Neuronal stem cell (in vitro differentiated cells): ENCODE measurements around the gene PRR33.

ENCODE experiments used
- DNase-seq: peaks from one replicate; pipeline ENCODE4 v3.0.0-alpha.2; 2013; ENCODE audit warnings: low spot score
- H2AFZ ChIP-seq: one replicate; pipeline ENCODE4 v1.6.1; 2013; ENCODE audit warnings: mild to moderate bottlenecking, low read length, inconsistent platforms
- H2AK5ac ChIP-seq: 2 replicates; pipeline ENCODE4 v1.6.1; 2013; ENCODE audit warnings: low read depth, mild to moderate bottlenecking, inconsistent platforms, low read length, moderate library complexity, mixed read lengths
- H2BK120ac ChIP-seq: 2 replicates; pipeline ENCODE4 v1.6.1; 2013; ENCODE audit warnings: low read depth, mild to moderate bottlenecking, inconsistent platforms, low read length, moderate library complexity, mixed read lengths
- H2BK12ac ChIP-seq: one replicate; pipeline ENCODE4 v1.6.1; 2013; ENCODE audit warnings: low read length, inconsistent platforms
- H2BK15ac ChIP-seq: 2 replicates; pipeline ENCODE4 v1.6.1; 2013; ENCODE audit warnings: mild to moderate bottlenecking, low read length, inconsistent platforms, mixed read lengths
- H2BK5ac ChIP-seq: one replicate; pipeline ENCODE4 v1.6.1; 2013; ENCODE audit warnings: inconsistent platforms, mild to moderate bottlenecking, low read length, moderate library complexity
- H3K14ac ChIP-seq: one replicate; pipeline ENCODE4 v1.6.1; 2013; ENCODE audit warnings: low read length, inconsistent platforms
- H3K18ac ChIP-seq: 2 replicates; pipeline ENCODE4 v1.6.1; 2013; ENCODE audit warnings: low read length, inconsistent platforms
- H3K23ac ChIP-seq: 2 replicates; pipeline ENCODE4 v1.6.1; 2013; ENCODE audit warnings: low read depth, mild to moderate bottlenecking, mixed read lengths, low read length, inconsistent platforms; ENCODE audit not compliant: poor library complexity
- H3K27ac ChIP-seq: replicated peaks from 3 replicates; pipeline ENCODE4 v1.5.1; 2013; ENCODE audit warnings: low read length, inconsistent platforms
- H3K27me3 ChIP-seq, 3 experiments: 2 replicates each; pipeline ENCODE4 v1.6.1; 2013; ENCODE audit warnings: low read length in 3 of 3, mild to moderate bottlenecking in 2 of 3, inconsistent platforms in 1 of 3, low read depth in 1 of 3, mixed read lengths in 1 of 3, moderate library complexity in 1 of 3; ENCODE audit not compliant: control insufficient read depth in 3 of 3, insufficient read depth in 3 of 3
- H3K36me3 ChIP-seq, 2 donors: replicated peaks in 1 of 2; 2 replicates each; pipeline ENCODE4 v1.6.1; 2013; ENCODE audit warnings: low read length in 2 of 2; ENCODE audit not compliant: control insufficient read depth in 2 of 2, insufficient read depth in 2 of 2
- H3K4ac ChIP-seq: 2 replicates; pipeline ENCODE4 v1.6.1; 2013; ENCODE audit warnings: inconsistent platforms, mild to moderate bottlenecking, low read length, moderate library complexity
- H3K4me1 ChIP-seq, 2 donors: 1 replicate in 1 of 2; 2 replicates in 1 of 2; pipeline ENCODE4 v1.6.1; 2013; ENCODE audit warnings: low read length in 2 of 2, low read depth in 1 of 2; ENCODE audit not compliant: control insufficient read depth in 2 of 2, insufficient read depth in 1 of 2
- H3K4me2 ChIP-seq: one replicate; pipeline ENCODE4 v1.6.1; 2013; ENCODE audit warnings: mild to moderate bottlenecking, low read length, inconsistent platforms; ENCODE audit not compliant: insufficient read depth, poor library complexity, severe bottlenecking
- H3K4me3 ChIP-seq, 2 donors: 2 replicates each; pipeline ENCODE4 v1.5.1; 2013; ENCODE audit warnings: low read length in 2 of 2, mild to moderate bottlenecking in 2 of 2, inconsistent platforms in 1 of 2, moderate library complexity in 1 of 2
- H3K79me1 ChIP-seq: one replicate; pipeline ENCODE4 v1.6.1; 2013; ENCODE audit warnings: low read depth, mild to moderate bottlenecking, inconsistent platforms, low read length, moderate library complexity
- H3K9ac ChIP-seq: one replicate; pipeline ENCODE4 v1.6.1; 2013; ENCODE audit warnings: mild to moderate bottlenecking, low read depth, low read length, inconsistent platforms; ENCODE audit not compliant: poor library complexity
- H3K9me3 ChIP-seq, 2 donors: replicated peaks in 1 of 2; 2 replicates each; pipeline versions ENCODE3 to v1.6.1; 2013; ENCODE audit warnings: low read length in 2 of 2, mild to moderate bottlenecking in 2 of 2, inconsistent platforms in 1 of 2, low read depth in 1 of 2, mixed read lengths in 1 of 2, moderate library complexity in 1 of 2; ENCODE audit not compliant: control insufficient read depth in 2 of 2, insufficient read depth in 1 of 2
- H4K8ac ChIP-seq: one replicate; pipeline ENCODE4 v1.6.1; 2013; ENCODE audit warnings: low read depth, mild to moderate bottlenecking, inconsistent platforms, low read length, moderate library complexity
- H4K91ac ChIP-seq: one replicate; pipeline ENCODE4 v1.6.1; 2013; ENCODE audit warnings: low read length, low read depth, mild to moderate bottlenecking, inconsistent platforms; ENCODE audit not compliant: poor library complexity
- WGBS, 2 donors: extraction: QIAGEN DNeasy Blood & Tissue Kit; methylation state at CpG; one replicate each; pipeline ENCODE4 v1.1.7; 2013; ENCODE audit warnings: missing lambda C conversion rate in 2 of 2, mixed read lengths in 1 of 2; ENCODE audit not compliant: insufficient read length in 2 of 2, insufficient replicate concordance in 1 of 2; ENCODE audit errors: extremely low coverage in 2 of 2; 5-methylcytosine and 5-hydroxymethylcytosine counted together

PRR33 gene

GRCh38 chr11:1863352-1864216 is 28.1 kb downstream of the PRR33 start:
- peak overlapping the region; percentile 5 for H3K14ac ChIP-seq
- H3K4me3 ChIP-seq, result no peak overlapping the region
- peaks cover 24 to 26% of the 10 kb centered on the region in 2 donors for H3K4me1 ChIP-seq
- H3K9me3 ChIP-seq, result no peaks in the 10 kb centered on the region
- H3K23ac ChIP-seq, result peak overlapping the region; percentile 13
- H2BK12ac ChIP-seq, result peak overlapping the region; percentile 69
- H4K91ac ChIP-seq, result peak overlapping the region; percentile 1
- peak; percentile 58 for DNase-seq
- peak overlapping the region; percentile 92 for H3K18ac ChIP-seq
- H2BK15ac ChIP-seq, result peak overlapping the region; percentile 99
- no peaks in the 10 kb centered on the region for H3K36me3 ChIP-seq
- peak overlapping the region; percentile 20 for H3K4ac ChIP-seq
- no peaks in the 10 kb centered on the region for H3K27me3 ChIP-seq
- peak overlapping the region; percentile 47 for H3K9ac ChIP-seq
- H4K8ac ChIP-seq, result no peak overlapping the region
- H2BK5ac ChIP-seq, result peak overlapping the region; percentile 62
- WGBS, 2 donors, result no CpG with 5 or more reads among the region's 27 CpGs
- no peak overlapping the region for H3K4me2 ChIP-seq
- peak overlapping the region; percentile 72 for H2BK120ac ChIP-seq
- H2AK5ac ChIP-seq, result peak overlapping the region; percentile 79
- H3K27ac ChIP-seq, result no peak overlapping the region
- no peaks in the 10 kb centered on the region for H3K79me1 ChIP-seq
- peak overlapping the region; percentile 69 for H2AFZ ChIP-seq

DNA sequence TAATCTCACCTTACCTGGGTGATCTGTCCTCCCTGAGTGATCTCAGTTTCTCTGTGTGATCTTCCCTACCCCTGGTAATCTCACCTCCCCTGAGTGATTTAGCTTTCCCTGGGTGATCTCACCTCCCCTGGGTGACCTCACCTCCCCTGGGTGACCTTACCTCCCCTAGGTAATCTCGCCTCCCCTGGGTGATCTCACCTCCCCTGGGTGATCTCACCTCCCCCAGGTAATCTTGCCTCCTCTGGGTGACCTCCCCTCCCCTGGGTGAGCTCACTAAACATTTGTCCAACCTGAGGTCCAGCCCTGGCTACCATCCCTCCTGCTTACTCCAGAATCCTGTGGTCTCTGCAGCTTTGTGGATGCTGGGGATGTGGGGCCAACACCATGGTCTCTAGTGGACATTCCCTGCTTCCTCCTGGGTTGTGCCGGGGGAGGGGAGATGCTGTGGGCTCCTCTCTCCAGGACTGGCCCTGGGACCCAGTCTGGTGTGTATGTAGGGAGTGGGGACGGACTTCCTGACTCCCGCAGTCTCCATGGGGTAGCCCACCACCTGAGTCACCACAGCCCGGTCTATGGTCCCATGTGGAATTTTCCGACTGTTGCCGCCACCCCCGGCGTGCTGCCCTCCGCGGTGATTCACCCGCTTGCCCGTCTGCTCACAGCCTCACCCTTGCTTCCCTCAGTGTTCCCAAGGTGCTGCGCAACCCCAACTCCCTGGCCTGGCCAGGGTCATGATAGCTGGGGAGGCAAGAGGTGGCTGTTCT is 28.9 kb downstream of the PRR33 start:
- H2BK120ac ChIP-seq, result peak overlapping the region; percentile 25
- no peak for DNase-seq
- WGBS, 2 donors, result no CpG with 5 or more reads among the region's 14 CpGs

GRCh38 chr11:1861435-1862411 is 30.0 kb downstream of the PRR33 start:
- Histone ChIP-seq H2BK120ac (no peak overlapping the region), H2BK12ac (no peak overlapping the region), H3K18ac (no peak overlapping the region), H2BK5ac (no peak overlapping the region), H4K8ac (no peak overlapping the region), H2AFZ (no peak overlapping the region), H3K4ac (no peak overlapping the region), H2BK15ac (no peak overlapping the region), H3K4me1 (peaks cover 24 to 26% of the 10 kb centered on the region in 2 donors), H3K4me2 (no peak overlapping the region), H3K27ac (no peak overlapping the region), H3K14ac (no peak overlapping the region), H3K79me1 (peaks cover 1% of the 10 kb centered on the region), H3K9me3 (no peaks in the 10 kb centered on the region), H2AK5ac (no peak overlapping the region), H3K36me3 (no peaks in the 10 kb centered on the region), H3K27me3 (no peaks in the 10 kb centered on the region), H3K9ac (no peak overlapping the region), H4K91ac (no peak overlapping the region), H3K23ac (no peak overlapping the region), H3K4me3 (no peak overlapping the region)
- no peak for DNase-seq
- 100% methylated on average over 1 of the region's 4 CpGs; no CpG with 5 or more reads in 1 of the 2 donors for WGBS, 2 donors

More for the DNA sequence above, 28.9 kb downstream of the PRR33 start:
- Histone ChIP-seq H3K4ac (peak overlapping the region; percentile 20), H2BK12ac (peak overlapping the region; percentile 69), H3K9me3 (no peaks in the 10 kb centered on the region), H3K14ac (no peak overlapping the region), H3K27ac (no peak overlapping the region), H4K8ac (no peak overlapping the region), H3K18ac (peak overlapping the region; percentile 92), H3K4me2 (no peak overlapping the region), H3K4me1 (peaks cover 24 to 26% of the 10 kb centered on the region in 2 donors), H2BK15ac (peak overlapping the region; percentile 97), H2AK5ac (peak overlapping the region; percentile 79), H3K79me1 (no peaks in the 10 kb centered on the region), H3K27me3 (no peaks in the 10 kb centered on the region), H2BK5ac (peak overlapping the region; percentile 62), H3K4me3 (peak overlapping the region in 1 of 2 donors; percentile 18), H3K23ac (peak overlapping the region; percentile 13), H3K36me3 (no peaks in the 10 kb centered on the region), H3K9ac (peak overlapping the region; percentile 47), H4K91ac (no peak overlapping the region), H2AFZ (no peak overlapping the region)
